Common myeloid progenitor, CD34-positive (primary cell): ENCODE data around the gene GP5.
A peak's percentile ranks its signal among the peaks of the same experiment; 100 is the strongest.

ENCODE experiments used
- CTCF ChIA-PET: fragments of 350-600 bp; sonication (Branson Sonifier 250); formaldehyde crosslinking; loops from one replicate; lab custom pipeline; 2021; ENCODE audit warnings: antibody characterized with exemption; lab: Charles Lee
- POLR2A ChIA-PET: fragments of 350-600 bp; sonication (Branson Sonifier 250); formaldehyde crosslinking; loops from one replicate; lab custom pipeline; 2021; ENCODE audit warnings: antibody characterized with exemption; lab: Charles Lee
- DNase-seq, 3 donors: peaks; one replicate each; pipeline versions ENCODE4 v3.0.0 to v3.0.0-alpha.2; 2013
- H3K27ac ChIP-seq, 2 experiments: 1 replicate in 1 of 2; 2 replicates in 1 of 2; pipeline ENCODE4 v1.7.0; 2013; ENCODE audit warnings: inconsistent platforms in 2 of 2, low read length in 2 of 2, mild to moderate bottlenecking in 2 of 2, low read depth in 1 of 2, moderate library complexity in 1 of 2; ENCODE audit not compliant: severe bottlenecking in 2 of 2, insufficient read depth in 1 of 2, poor library complexity in 1 of 2
- H3K27me3 ChIP-seq, 5 experiments: replicated peaks in 2 of 5; 1 replicate in 3 of 5; 2 replicates in 2 of 5; pipeline versions ENCODE4 v1.6.1 to v1.7.0; 2013; ENCODE audit warnings: low read length in 4 of 5, mild to moderate bottlenecking in 2 of 5, moderate library complexity in 2 of 5, inconsistent platforms in 1 of 5; ENCODE audit not compliant: insufficient read depth in 5 of 5, control insufficient read depth in 4 of 5
- H3K36me3 ChIP-seq, 4 experiments: 1 replicate in 2 of 4; 2 replicates in 2 of 4; pipeline versions ENCODE4 v1.6.1 to v1.7.0; 2013; ENCODE audit warnings: low read length in 3 of 4, control low read depth in 1 of 4, mild to moderate bottlenecking in 1 of 4; ENCODE audit not compliant: control insufficient read depth in 4 of 4, insufficient read depth in 4 of 4
- H3K4me1 ChIP-seq, 4 experiments: 1 replicate in 3 of 4; 2 replicates in 1 of 4; pipeline versions ENCODE4 v1.6.1 to v1.7.1; 2013; ENCODE audit warnings: low read length in 3 of 4, mild to moderate bottlenecking in 3 of 4, control low read depth in 1 of 4, inconsistent platforms in 1 of 4, moderate library complexity in 1 of 4; ENCODE audit not compliant: control insufficient read depth in 4 of 4, insufficient read depth in 4 of 4; ENCODE audit errors: control extremely low read depth in 1 of 4
- H3K4me3 ChIP-seq, 7 experiments: 1 replicate in 4 of 7; 2 replicates in 3 of 7; pipeline versions ENCODE4 v1.5.1 to v1.7.0; 2013; ENCODE audit warnings: mild to moderate bottlenecking in 7 of 7, low read length in 6 of 7, moderate library complexity in 6 of 7, inconsistent platforms in 2 of 7, low read depth in 2 of 7, control low read depth in 1 of 7; ENCODE audit not compliant: insufficient read depth in 4 of 7, control insufficient read depth in 1 of 7; ENCODE audit errors: extremely low read depth in 1 of 7
- H3K9me3 ChIP-seq, 5 experiments: 1 replicate in 4 of 5; 2 replicates in 1 of 5; pipeline versions ENCODE4 v1.6.1 to v1.7.1; 2013; ENCODE audit warnings: low read length in 4 of 5, mild to moderate bottlenecking in 2 of 5, inconsistent platforms in 1 of 5, low read depth in 1 of 5, moderate library complexity in 1 of 5; ENCODE audit not compliant: control insufficient read depth in 4 of 5, insufficient read depth in 2 of 5; ENCODE audit errors: control extremely low read depth in 1 of 5
- WGBS: methylation state at CpG from one replicate; pipeline ENCODE4 v1.1.5; 2013; ENCODE audit not compliant: insufficient coverage; 5-methylcytosine and 5-hydroxymethylcytosine counted together

The GP5 gene

DNA sequence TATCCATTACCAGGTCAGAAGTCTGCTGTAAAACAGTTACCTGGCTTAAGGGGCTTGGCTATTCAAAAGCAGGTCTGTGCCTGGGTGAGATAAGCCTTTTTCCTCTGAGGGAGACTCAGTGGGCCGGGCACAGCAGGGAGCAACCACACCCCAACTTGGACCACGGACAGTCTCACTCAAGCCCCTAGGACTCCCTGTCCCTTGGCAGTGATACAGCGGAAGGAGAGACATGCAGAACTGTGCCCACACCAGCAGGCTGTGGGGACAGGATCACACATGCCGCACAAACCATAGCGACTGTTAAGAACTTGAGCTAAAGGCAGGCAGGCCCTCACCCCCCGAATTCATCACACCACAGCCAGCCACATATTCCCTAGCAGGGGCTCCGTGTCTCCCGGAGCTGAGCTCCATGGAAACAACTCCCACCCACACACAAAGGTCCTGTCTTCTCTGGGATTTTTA, 2.8 kb upstream of the GP5 start:
- ChIA-PET CTCF (interaction anchor here (1.1 to 16.0 kb wide), 5 partner anchors 15 to 621 kb away, joined by 3 to 349 read pairs (median 5); partner anchors contain the start of gene LRRC15), POLR2A (interaction anchor here (0.6 kb wide), 1 partner anchor 38 kb away, joined by 3 read pairs; no protein-coding TSS in a partner anchor)
- Histone ChIP-seq H3K4me3 (no peak overlapping the region), H3K4me1 (peaks cover 15 to 34% (median 28%) of the 10 kb centered on the region in 4 experiments), H3K9me3 (no peaks in the 10 kb centered on the region), H3K36me3 (peaks cover 0 to 19% (median 1%) of the 10 kb centered on the region in 4 experiments), H3K27me3 (peaks cover 0 to 32% (median 10%) of the 10 kb centered on the region in 5 experiments), H3K27ac (no peak overlapping the region)
- WGBS = 96% methylated on average over 7 of the region's 8 CpGs
- no peak for DNase-seq

GRCh38 chr3:194401346-194401745, 2.3 kb upstream of the GP5 start:
- H3K4me1 ChIP-seq = peaks cover 15 to 39% (median 34%) of the 10 kb centered on the region in 4 experiments
- H3K36me3 ChIP-seq = peaks cover 0 to 17% (median 1%) of the 10 kb centered on the region in 4 experiments
- ChIA-PET POLR2A (no interaction called here), CTCF (interaction anchor here (1.3 to 16.0 kb wide), 3 partner anchors 32 to 64 kb away, joined by 3 to 349 read pairs (median 5); partner anchors contain the start of gene LRRC15)
- DNase-seq = no peak
- H3K9me3 ChIP-seq = no peaks in the 10 kb centered on the region
- H3K27me3 ChIP-seq = peaks cover 0 to 33% (median 10%) of the 10 kb centered on the region in 5 experiments
- H3K4me3 ChIP-seq = no peak overlapping the region
- H3K27ac ChIP-seq = no peak overlapping the region
- 96% methylated on average over 9 of the region's 9 CpGs for WGBS

DNA sequence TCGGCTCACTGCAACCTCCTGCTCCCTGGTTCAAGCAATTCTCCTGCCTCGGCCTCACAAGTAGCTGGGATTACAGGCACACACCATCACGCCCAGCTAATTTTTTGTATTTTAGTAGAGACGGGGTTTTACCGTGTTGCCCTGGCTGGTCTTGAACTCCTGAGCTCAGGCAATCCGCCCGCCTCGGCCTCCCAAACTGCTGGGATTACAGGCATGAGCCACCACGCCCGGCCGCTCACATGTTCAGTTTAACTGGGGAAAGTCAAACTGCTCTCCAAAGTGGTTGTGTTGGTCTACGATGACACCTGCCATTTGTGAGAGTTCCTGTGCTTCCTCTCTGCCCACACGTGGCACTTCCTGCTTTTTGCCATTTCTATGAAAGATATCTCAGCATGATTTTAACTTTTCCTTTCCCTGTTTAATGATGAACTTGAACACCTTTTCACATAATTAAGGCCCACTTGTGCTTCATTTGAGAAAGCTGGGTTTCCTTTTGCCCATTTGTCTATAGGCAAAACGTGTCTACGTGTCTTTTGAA, 877 bp upstream of the GP5 start:
- H3K4me1 ChIP-seq = peaks cover 15 to 45% (median 39%) of the 10 kb centered on the region in 4 experiments
- 82% methylated on average over 13 of the region's 15 CpGs for WGBS
- H3K27ac ChIP-seq = no peak overlapping the region
- DNase-seq = peak in 2 of 3 donors; percentile 28 to 40
- peaks cover 0 to 4% (median 0%) of the 10 kb centered on the region in 4 experiments for H3K36me3 ChIP-seq
- no peak overlapping the region for H3K4me3 ChIP-seq
- POLR2A ChIA-PET = interaction anchor here (0.6 kb wide), 1 partner anchor 288 kb away, joined by 3 read pairs; no protein-coding TSS in a partner anchor
- H3K9me3 ChIP-seq = no peaks in the 10 kb centered on the region
- CTCF ChIA-PET = interaction anchor here (16.0 kb wide), 1 partner anchor 63 kb away, joined by 349 read pairs; no protein-coding TSS in a partner anchor
- H3K27me3 ChIP-seq = peaks cover 0 to 33% (median 10%) of the 10 kb centered on the region in 5 experiments

DNA sequence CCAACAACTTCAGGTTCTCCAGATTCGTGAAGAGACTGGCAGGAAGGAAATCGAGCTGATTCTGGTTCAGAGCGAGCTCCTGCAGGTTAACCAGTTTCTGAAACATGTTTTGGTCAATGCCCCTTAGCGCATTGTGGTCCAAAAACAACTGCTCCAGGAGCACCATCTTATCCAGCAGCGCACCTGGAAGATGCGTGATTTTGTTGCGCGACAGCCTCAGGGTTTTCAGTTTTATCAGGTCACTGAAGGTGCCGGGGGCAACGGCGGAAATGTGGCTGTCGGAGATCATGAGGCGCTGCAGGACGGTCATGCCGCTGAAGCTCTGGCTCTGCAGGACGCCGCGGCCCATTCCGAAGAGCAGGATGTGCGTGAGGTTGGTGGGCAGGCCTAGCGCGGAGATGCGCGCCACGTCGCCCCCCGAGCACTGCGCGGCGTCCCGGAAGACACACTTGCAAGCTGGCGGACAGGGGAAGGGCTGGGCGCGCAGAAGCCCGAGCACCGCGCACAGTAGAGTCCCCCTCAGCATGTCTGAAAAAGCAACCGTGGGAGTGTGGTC, 1.2 kb downstream of the GP5 start:
- ChIA-PET POLR2A (no interaction called here), CTCF (interaction anchor here (0.6 to 16.0 kb wide), 6 partner anchors 9 to 113 kb away, joined by 4 to 349 read pairs (median 5); no protein-coding TSS in a partner anchor)
- DNase-seq = peak; percentile 30 to 78 (median 61)
- peak overlapping the region in 6 of 7 experiments; percentile 35 to 74 (median 58) for H3K4me3 ChIP-seq
- no peaks in the 10 kb centered on the region for H3K9me3 ChIP-seq
- no peak overlapping the region for H3K27ac ChIP-seq
- H3K4me1 ChIP-seq = peaks cover 15 to 45% (median 39%) of the 10 kb centered on the region in 4 experiments
- peaks cover 0 to 33% (median 12%) of the 10 kb centered on the region in 5 experiments for H3K27me3 ChIP-seq
- no peaks in the 10 kb centered on the region for H3K36me3 ChIP-seq
- WGBS = 1% methylated on average over 33 of the region's 38 CpGs

GRCh38 chr3:194396859-194397756, 2.0 kb downstream of the GP5 start:
- peak; percentile 65 to 94 (median 92) for DNase-seq
- peaks cover 0 to 33% (median 12%) of the 10 kb centered on the region in 5 experiments for H3K27me3 ChIP-seq
- H3K27ac ChIP-seq = no peak overlapping the region
- CTCF ChIA-PET = interaction anchor here (0.6 to 16.0 kb wide), 6 partner anchors 10 to 681 kb away, joined by 3 to 349 read pairs (median 6); no protein-coding TSS in a partner anchor
- peak overlapping the region in 6 of 7 experiments; percentile 35 to 74 (median 58) for H3K4me3 ChIP-seq
- no peaks in the 10 kb centered on the region for H3K36me3 ChIP-seq
- POLR2A ChIA-PET = no interaction called here
- no peaks in the 10 kb centered on the region for H3K9me3 ChIP-seq
- H3K4me1 ChIP-seq = peaks cover 15 to 45% (median 39%) of the 10 kb centered on the region in 4 experiments
- WGBS = under 1% methylated on average over 64 of the region's 73 CpGs

DNA sequence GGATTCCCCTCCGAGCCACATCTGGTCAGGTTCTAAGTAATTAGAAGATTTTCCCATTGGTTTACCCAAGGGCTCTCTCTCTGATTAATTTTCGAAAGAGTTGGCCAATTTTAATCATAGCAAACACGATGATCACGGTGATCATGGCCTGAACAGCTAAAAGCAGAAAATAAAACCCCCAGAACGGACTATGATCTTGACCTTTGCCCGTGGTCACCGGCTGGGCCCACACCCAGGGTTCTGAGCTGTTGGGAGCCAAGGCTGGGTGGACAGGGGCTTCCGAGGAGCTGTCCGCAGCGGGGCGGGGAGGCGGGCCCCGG, 2.6 kb downstream of the GP5 start:
- Histone ChIP-seq H3K27ac (no peak overlapping the region), H3K4me1 (peaks cover 15 to 45% (median 39%) of the 10 kb centered on the region in 4 experiments), H3K27me3 (peaks cover 0 to 32% (median 12%) of the 10 kb centered on the region in 5 experiments), H3K36me3 (no peaks in the 10 kb centered on the region), H3K4me3 (peak overlapping the region in 4 of 7 experiments; percentile 19 to 74 (median 65)), H3K9me3 (peaks cover 0 to under 1% (median 0%) of the 10 kb centered on the region in 5 experiments)
- DNase-seq = no peak
- ChIA-PET CTCF (interaction anchor here (0.6 to 16.0 kb wide), 5 partner anchors 10 to 680 kb away, joined by 3 to 349 read pairs (median 8); no protein-coding TSS in a partner anchor), POLR2A (interaction anchor here (0.7 kb wide), 2 partner anchors 11 to 159 kb away, joined by 3 to 6 read pairs; no protein-coding TSS in a partner anchor)
- WGBS = 0% methylated on average over 12 of the region's 13 CpGs
